CD14-positive monocyte (primary cell): ENCODE data around the gene IRF2. TPM values are rescaled to one million over a fixed set of nuclear protein-coding genes. Genes with fewer than 3 reads are reported as not detected.
A peak's percentile ranks its signal among the peaks of the same experiment; 100 is the strongest.

Source experiments
- DNase-seq, 3 donors: peaks; one replicate each; pipeline ENCODE4 v3.0.0-alpha.2; 2011 to 2022
- H2AFZ ChIP-seq: 2 replicates; pipeline ENCODE4 v1.6.0; 2012; ENCODE audit warnings: mild to moderate bottlenecking, low read depth, low read length, inconsistent platforms; ENCODE audit not compliant: insufficient read depth, poor library complexity, severe bottlenecking
- H3K27ac ChIP-seq, 2 donors: 1 replicate in 1 of 2; 2 replicates in 1 of 2; pipeline ENCODE4 v1.5.1; 2012 to 2013; ENCODE audit warnings: low read length in 2 of 2, control low read depth in 1 of 2, inconsistent platforms in 1 of 2, low read depth in 1 of 2, mild to moderate bottlenecking in 1 of 2
- H3K27me3 ChIP-seq, 2 donors: one replicate each; pipeline versions ENCODE4 v1.6.0 to v1.6.1; 2011 to 2013; ENCODE audit warnings: low read length in 2 of 2; ENCODE audit not compliant: control insufficient read depth in 2 of 2, insufficient read depth in 2 of 2
- H3K36me3 ChIP-seq, 2 donors: replicated peaks in 1 of 2; 1 replicate in 1 of 2; 2 replicates in 1 of 2; pipeline versions ENCODE4 v1.5.1 to v1.6.1; 2012 to 2013; ENCODE audit warnings: low read length in 2 of 2, control low read depth in 1 of 2, inconsistent platforms in 1 of 2, mild to moderate bottlenecking in 1 of 2; ENCODE audit not compliant: insufficient read depth in 2 of 2, control insufficient read depth in 1 of 2
- H3K4me1 ChIP-seq, 2 donors: 1 replicate in 1 of 2; 2 replicates in 1 of 2; pipeline versions ENCODE4 v1.5.1 to v1.6.1; 2012 to 2013; ENCODE audit warnings: low read length in 2 of 2, control low read depth in 1 of 2, inconsistent platforms in 1 of 2, mild to moderate bottlenecking in 1 of 2, moderate library complexity in 1 of 2; ENCODE audit not compliant: insufficient read depth in 2 of 2, control insufficient read depth in 1 of 2
- H3K4me2 ChIP-seq: replicated peaks from 2 replicates; pipeline ENCODE3; 2012; ENCODE audit warnings: low read length, moderate library complexity, mild to moderate bottlenecking; ENCODE audit not compliant: poor library complexity, severe bottlenecking; ENCODE audit errors: extremely low read depth
- H3K4me3 ChIP-seq, 3 experiments: fragments of 200-600 bp in 1 of 3; sonication (generic) in 1 of 3; replicated peaks in 1 of 3; 1 replicate in 2 of 3; 2 replicates in 1 of 3; pipeline ENCODE4 v1.5.1; 2011 to 2013; ENCODE audit warnings: low read length in 3 of 3, mild to moderate bottlenecking in 3 of 3, control low read depth in 2 of 3, low read depth in 2 of 3, inconsistent platforms in 1 of 3, moderate library complexity in 1 of 3
- H3K79me2 ChIP-seq: 2 replicates; pipeline ENCODE4 v1.6.0; 2012; ENCODE audit warnings: mild to moderate bottlenecking, control low read depth, inconsistent platforms, low read length, moderate library complexity; ENCODE audit not compliant: insufficient read depth
- H3K9ac ChIP-seq: 2 replicates; pipeline ENCODE4 v1.6.0; 2017; ENCODE audit warnings: low read length, mild to moderate bottlenecking; ENCODE audit not compliant: insufficient read depth, poor library complexity, severe bottlenecking
- H3K9me3 ChIP-seq, 2 donors: replicated peaks in 1 of 2; 1 replicate in 1 of 2; 2 replicates in 1 of 2; pipeline versions ENCODE4 v1.5.1 to v1.6.1; 2012 to 2013; ENCODE audit warnings: low read length in 2 of 2, control low read depth in 1 of 2; ENCODE audit not compliant: control insufficient read depth in 1 of 2, insufficient read depth in 1 of 2
- H4K20me1 ChIP-seq: 2 replicates; pipeline ENCODE4 v1.6.0; 2012; ENCODE audit warnings: mild to moderate bottlenecking, low read length, control low read depth, moderate library complexity; ENCODE audit not compliant: insufficient read depth
- H3K27ac Mint-ChIP-seq, 7 donors: one replicate each; pipeline ENCODE4 v1.8.0; 2020; ENCODE audit warnings: mild to moderate bottlenecking in 7 of 7, mixed read lengths in 7 of 7, moderate library complexity in 6 of 7, inconsistent platforms in 2 of 7
- H3K27me3 Mint-ChIP-seq, 3 donors: one replicate each; pipeline ENCODE4 v1.8.0; 2021 to 2022; ENCODE audit warnings: low read depth in 3 of 3, mild to moderate bottlenecking in 3 of 3, mixed read lengths in 3 of 3, moderate library complexity in 3 of 3, inconsistent platforms in 1 of 3
- H3K36me3 Mint-ChIP-seq, 2 donors: one replicate each; pipeline ENCODE4 v1.8.0; 2020; ENCODE audit warnings: mixed read lengths in 2 of 2, inconsistent platforms in 1 of 2, mild to moderate bottlenecking in 1 of 2
- H3K4me1 Mint-ChIP-seq: one replicate; pipeline ENCODE4 v1.8.0; 2020; ENCODE audit warnings: mild to moderate bottlenecking, mixed read lengths
- H3K4me3 Mint-ChIP-seq, 2 donors: one replicate each; pipeline ENCODE4 v1.8.0; 2020; ENCODE audit warnings: mild to moderate bottlenecking in 2 of 2, mixed read lengths in 2 of 2, moderate library complexity in 1 of 2
- H3K9me3 Mint-ChIP-seq, 7 donors: one replicate each; pipeline ENCODE4 v1.8.0; 2020 to 2022; ENCODE audit warnings: mixed read lengths in 7 of 7, mild to moderate bottlenecking in 6 of 7, moderate library complexity in 6 of 7, inconsistent platforms in 2 of 7
- intact Hi-C, 2 donors: fragments of 100-400 bp; cut with micrococcal nuclease; formaldehyde crosslinking; loops; one replicate each; pipeline versions ENCODE4 v1.15.0 to v1.15.1; 2023
- polyA plus RNA-seq, 3 donors: library from polyadenylated mRNA; depleted of rRNA in 1 of 3; unstranded in 2 of 3; stranded (reverse) in 1 of 3; fragments of 300-500 nt in 2 of 3; fragments of >200 nt in 1 of 3; fragmentation: Illumina TruSeq in 2 of 3; gene quantifications; 1 replicate in 2 of 3; 2 replicates in 1 of 3; pipeline ENCODE4 v1.2.3, GENCODE V29; 2012 to 2021
- TF ChIP-seq, protein P1 (sequence below): fragments of 200-600 bp; IDR thresholded peaks from one replicate; pipeline ENCODE4 v1.8.0; 2022; ENCODE audit warnings: antibody characterized with exemption, mild to moderate bottlenecking

Gene IRF2
- polyA plus RNA-seq, 3 donors: 51.3 to 76.8 (median 56.1) TPM

DNA sequence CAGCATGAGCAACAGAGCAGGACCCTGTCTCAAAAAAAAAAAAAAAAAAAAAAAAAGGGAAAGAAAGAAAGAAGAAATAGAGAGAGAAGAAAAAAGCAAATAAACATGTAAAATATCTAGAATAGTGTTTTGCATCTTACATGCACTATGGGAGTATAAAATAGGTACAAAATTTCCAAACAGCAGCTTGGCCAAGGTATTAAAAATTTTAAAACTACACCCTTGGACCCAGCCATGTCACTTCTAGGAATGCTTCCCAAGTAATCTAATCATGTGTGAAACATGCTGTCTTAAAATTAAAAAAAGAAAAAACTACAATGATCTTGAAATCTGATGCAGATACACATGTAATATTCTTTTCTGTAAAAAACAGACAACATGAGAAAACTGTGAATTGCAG lies 21.6 kb downstream of the IRF2 start:
- intact Hi-C loops: no loop called here
- H3K4me1 ChIP-seq: peaks cover 62 to 68% of the 10 kb centered on the region in 2 donors
- no peak overlapping the region for H3K4me3 Mint-ChIP-seq
- peaks cover 77% of the 10 kb centered on the region for H3K4me1 Mint-ChIP-seq
- H3K4me2 ChIP-seq: peak overlapping the region; percentile 27
- H2AFZ ChIP-seq: no peak overlapping the region
- no peak overlapping the region for H3K4me3 ChIP-seq
- peaks cover 0 to 26% of the 10 kb centered on the region in 2 donors for H3K36me3 ChIP-seq
- H3K9me3 ChIP-seq: no peaks in the 10 kb centered on the region
- H3K27ac Mint-ChIP-seq: peak overlapping the region in 1 of 7 donors; percentile 40
- peaks cover 40 to 45% of the 10 kb centered on the region in 2 donors for H3K36me3 Mint-ChIP-seq
- TF ChIP-seq, protein P1, sequence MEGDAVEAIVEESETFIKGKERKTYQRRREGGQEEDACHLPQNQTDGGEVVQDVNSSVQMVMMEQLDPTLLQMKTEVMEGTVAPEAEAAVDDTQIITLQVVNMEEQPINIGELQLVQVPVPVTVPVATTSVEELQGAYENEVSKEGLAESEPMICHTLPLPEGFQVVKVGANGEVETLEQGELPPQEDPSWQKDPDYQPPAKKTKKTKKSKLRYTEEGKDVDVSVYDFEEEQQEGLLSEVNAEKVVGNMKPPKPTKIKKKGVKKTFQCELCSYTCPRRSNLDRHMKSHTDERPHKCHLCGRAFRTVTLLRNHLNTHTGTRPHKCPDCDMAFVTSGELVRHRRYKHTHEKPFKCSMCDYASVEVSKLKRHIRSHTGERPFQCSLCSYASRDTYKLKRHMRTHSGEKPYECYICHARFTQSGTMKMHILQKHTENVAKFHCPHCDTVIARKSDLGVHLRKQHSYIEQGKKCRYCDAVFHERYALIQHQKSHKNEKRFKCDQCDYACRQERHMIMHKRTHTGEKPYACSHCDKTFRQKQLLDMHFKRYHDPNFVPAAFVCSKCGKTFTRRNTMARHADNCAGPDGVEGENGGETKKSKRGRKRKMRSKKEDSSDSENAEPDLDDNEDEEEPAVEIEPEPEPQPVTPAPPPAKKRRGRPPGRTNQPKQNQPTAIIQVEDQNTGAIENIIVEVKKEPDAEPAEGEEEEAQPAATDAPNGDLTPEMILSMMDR: no peak
- peaks cover 98% of the 10 kb centered on the region for H4K20me1 ChIP-seq
- H3K27me3 Mint-ChIP-seq: peaks cover 0 to 2% (median 0%) of the 10 kb centered on the region in 3 donors
- H3K79me2 ChIP-seq: peaks cover 99% of the 10 kb centered on the region
- no peak overlapping the region for H3K27ac ChIP-seq
- no peaks in the 10 kb centered on the region for H3K27me3 ChIP-seq
- DNase-seq: no peak
- peaks cover 0 to 2% (median 0%) of the 10 kb centered on the region in 7 donors for H3K9me3 Mint-ChIP-seq
- no peak overlapping the region for H3K9ac ChIP-seq

DNA sequence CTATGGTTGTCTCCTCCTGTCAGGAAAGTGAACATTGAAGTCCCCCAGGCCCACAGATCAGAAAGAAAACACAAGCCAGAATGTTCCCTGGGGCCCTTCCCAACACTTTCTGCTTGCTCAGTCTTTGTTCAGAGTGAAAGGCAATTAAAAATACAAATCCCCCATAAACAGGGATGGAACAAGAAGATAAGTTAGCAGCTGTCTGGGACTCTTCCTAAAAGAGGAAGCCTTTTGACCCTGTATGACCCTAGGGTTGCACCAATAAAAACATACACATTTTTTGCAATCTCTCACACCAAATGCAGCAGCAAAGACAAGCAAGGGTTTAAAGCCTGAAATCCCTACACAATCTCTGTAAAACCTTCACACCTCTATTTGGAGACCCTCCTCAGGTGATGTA lies 22.6 kb downstream of the IRF2 start:
- Histone ChIP-seq H3K4me2 (peak overlapping the region; percentile 40), H4K20me1 (peaks cover 98% of the 10 kb centered on the region), H3K79me2 (peaks cover 99% of the 10 kb centered on the region), H2AFZ (no peak overlapping the region), H3K27ac (peak overlapping the region; percentile 39 to 55), H3K4me3 (peak overlapping the region in 1 of 3 experiments; percentile 30), H3K36me3 (peaks cover 0 to 21% of the 10 kb centered on the region in 2 donors), H3K4me1 (peaks cover 67 to 77% of the 10 kb centered on the region in 2 donors), H3K9ac (no peak overlapping the region), H3K27me3 (no peaks in the 10 kb centered on the region), H3K9me3 (no peaks in the 10 kb centered on the region)
- H3K27me3 Mint-ChIP-seq: peaks cover 0 to 2% (median 0%) of the 10 kb centered on the region in 3 donors
- TF ChIP-seq, protein P1: no peak
- intact Hi-C loops: no loop called here
- H3K27ac Mint-ChIP-seq: peak overlapping the region; percentile 44 to 89 (median 82)
- peak in 2 of 3 donors; percentile 28 to 40 for DNase-seq
- peaks cover 0 to 2% (median 0%) of the 10 kb centered on the region in 7 donors for H3K9me3 Mint-ChIP-seq
- H3K4me1 Mint-ChIP-seq: peaks cover 80% of the 10 kb centered on the region
- peak overlapping the region; percentile 48 to 52 for H3K4me3 Mint-ChIP-seq
- peaks cover 34 to 44% of the 10 kb centered on the region in 2 donors for H3K36me3 Mint-ChIP-seq
